RCC 7860 (cell line): ENCODE data around the gene PTPA.

ENCODE experiments used
- DNase-seq: peaks from one replicate; pipeline ENCODE4 v3.0.0-alpha.2; 2015; ENCODE audit warnings: low spot score
- FAIRE-seq: peaks from 2 replicates; lab custom pipeline; 2012; peaks lifted over from hg19 to GRCh38; lab: Jason Lieb, UNC

PTPA gene

GRCh38 chr9:129110740-129111527, at the start of gene PTPA, which contains the start of gene CRAT:
PTPA (plus strand) TSS chr9:129111415; CDS start chr9:129111601, 186 bp downstream.
CRAT (minus strand) TSS chr9:129110793; CDS start chr9:129110509, 284 bp downstream.
- FAIRE-seq (no peak), DNase-seq (peak; percentile 89)

GRCh38 chr9:129063061-129063460, 48.2 kb upstream of the PTPA start:
- FAIRE-seq (no peak), DNase-seq (no peak)

- FAIRE-seq = no peak
- DNase-seq = no peak
These were observed 46.7 kb upstream of the PTPA start for GRCh38 chr9:129064499-129064908.

GRCh38 chr9:129068110-129068509, 43.1 kb upstream of the PTPA start:
- FAIRE-seq (no peak), DNase-seq (no peak)

- FAIRE-seq = no peak
- DNase-seq = no peak
These were observed 42.0 kb upstream of the PTPA start for GRCh38 chr9:129068990-129069861.

- DNase-seq = no peak
- FAIRE-seq = no peak
These were observed 41.2 kb upstream of the PTPA start for GRCh38 chr9:129069862-129070641.

- FAIRE-seq = no peak
- DNase-seq = no peak
These were observed 40.3 kb upstream of the PTPA start for GRCh38 chr9:129070696-129071525.

- FAIRE-seq = no peak
- DNase-seq = no peak
These were observed 39.6 kb upstream of the PTPA start for GRCh38 chr9:129071526-129072126.

GRCh38 chr9:129072171-129072570, 39.0 kb upstream of the PTPA start:
- DNase-seq = no peak
- FAIRE-seq = no peak

GRCh38 chr9:129073404-129073803, 37.8 kb upstream of the PTPA start:
- DNase-seq (no peak), FAIRE-seq (no peak)

- no peak for DNase-seq
- FAIRE-seq = no peak
These were observed 37.1 kb upstream of the PTPA start for GRCh38 chr9:129074106-129074505.

- no peak for FAIRE-seq
- no peak for DNase-seq
These were observed 35.1 kb upstream of the PTPA start for GRCh38 chr9:129075996-129076639.

GRCh38 chr9:129076640-129077037, 34.6 kb upstream of the PTPA start:
- DNase-seq = no peak
- FAIRE-seq = no peak

GRCh38 chr9:129077236-129077635, 34.0 kb upstream of the PTPA start:
- no peak for DNase-seq
- FAIRE-seq = no peak

GRCh38 chr9:129078691-129079503, 32.3 kb upstream of the PTPA start:
- FAIRE-seq = no peak
- no peak for DNase-seq

GRCh38 chr9:129079829-129080228, 31.4 kb upstream of the PTPA start:
- no peak for FAIRE-seq
- DNase-seq = no peak

- DNase-seq (no peak), FAIRE-seq (no peak)
These were observed 31.0 kb upstream of the PTPA start for GRCh38 chr9:129080298-129080600.

- DNase-seq (peak; percentile 98), FAIRE-seq (peak; percentile 87)
These were observed 30.4 kb upstream of the PTPA start, which contains the start of gene DOLPP1 for GRCh38 chr9:129080601-129081387. DOLPP1 (plus strand) TSS chr9:129081111; CDS start chr9:129081132, 21 bp downstream.
